ENCODE data around the gene CPVL.

The CPVL gene

GRCh38 chr7:29065181-29065857 is 81.0 kb downstream of the CPVL start:
- H3K27ac ChIP-seq, result no peak overlapping the region
- TF ChIP-seq CTCF (conservative IDR thresholded peaks at IDR 0.05), result no peak

- no peak overlapping the region for H3K27ac ChIP-seq
- no peak for TF ChIP-seq CTCF (conservative IDR thresholded peaks at IDR 0.05)
Measured at GRCh38 chr7:29063872-29064271, 82.5 kb downstream of the CPVL start.

DNA sequence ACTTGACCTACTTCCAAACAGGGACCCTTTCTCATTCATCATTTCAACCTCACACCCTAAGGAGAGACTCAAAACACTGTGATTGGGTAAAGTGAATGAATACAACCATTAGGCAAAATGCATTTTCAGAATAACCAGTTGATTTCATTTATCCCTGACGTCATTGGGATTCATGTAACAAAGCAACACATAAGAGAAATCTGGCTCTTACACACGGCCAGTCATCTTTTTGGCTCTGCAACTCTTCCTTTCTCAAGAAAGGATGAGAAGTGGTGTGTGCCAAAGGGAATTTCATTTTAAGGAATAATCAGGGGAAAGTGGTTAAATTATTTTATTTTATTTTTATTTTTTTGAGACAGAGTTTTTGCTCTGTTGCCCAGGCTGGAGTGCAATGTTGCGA is 83.1 kb downstream of the CPVL start:
- TF ChIP-seq CTCF (conservative IDR thresholded peaks at IDR 0.05), result no peak
- no peak overlapping the region for H3K27ac ChIP-seq

DNA sequence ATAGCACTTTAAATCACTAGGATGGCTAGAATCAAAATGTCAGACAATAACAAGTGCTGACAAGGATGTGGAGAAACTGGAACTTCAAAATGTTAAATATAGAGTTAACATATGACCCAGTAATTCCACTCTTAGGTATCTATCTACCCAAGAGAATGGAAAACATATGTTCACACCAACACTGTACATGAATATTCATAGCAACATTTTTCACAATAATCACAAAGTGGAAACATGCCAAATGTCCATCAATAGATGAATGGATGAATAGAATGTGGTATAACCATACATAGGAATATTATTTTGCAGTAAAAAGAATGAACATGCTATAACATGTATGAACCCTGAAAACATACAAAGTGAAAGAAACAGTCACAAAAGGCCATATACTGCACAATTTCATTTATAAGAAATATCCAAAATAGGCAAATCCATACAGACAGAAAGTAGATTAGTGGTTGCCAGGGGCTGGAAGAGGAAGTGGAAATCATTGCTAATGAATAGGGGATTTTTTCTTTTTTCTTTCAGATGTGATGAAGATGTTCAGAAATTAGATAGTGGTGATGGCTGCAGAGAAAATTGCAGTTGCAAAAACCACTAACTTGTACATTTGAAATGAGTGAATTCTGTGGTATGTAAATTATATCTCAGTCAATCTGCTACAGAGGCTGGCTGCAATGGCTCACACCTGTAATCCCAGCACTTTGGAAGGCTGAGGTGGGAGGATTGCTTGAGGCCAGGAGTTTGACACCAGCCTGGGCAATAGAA is 93.0 kb downstream of the CPVL start:
- no peak for TF ChIP-seq CTCF (conservative IDR thresholded peaks at IDR 0.05)
- no peak overlapping the region for H3K27ac ChIP-seq

GRCh38 chr7:29046978-29047377 is 99.4 kb downstream of the CPVL start:
- no peak overlapping the region for H3K27ac ChIP-seq
- TF ChIP-seq CTCF (conservative IDR thresholded peaks at IDR 0.05), result no peak

DNA sequence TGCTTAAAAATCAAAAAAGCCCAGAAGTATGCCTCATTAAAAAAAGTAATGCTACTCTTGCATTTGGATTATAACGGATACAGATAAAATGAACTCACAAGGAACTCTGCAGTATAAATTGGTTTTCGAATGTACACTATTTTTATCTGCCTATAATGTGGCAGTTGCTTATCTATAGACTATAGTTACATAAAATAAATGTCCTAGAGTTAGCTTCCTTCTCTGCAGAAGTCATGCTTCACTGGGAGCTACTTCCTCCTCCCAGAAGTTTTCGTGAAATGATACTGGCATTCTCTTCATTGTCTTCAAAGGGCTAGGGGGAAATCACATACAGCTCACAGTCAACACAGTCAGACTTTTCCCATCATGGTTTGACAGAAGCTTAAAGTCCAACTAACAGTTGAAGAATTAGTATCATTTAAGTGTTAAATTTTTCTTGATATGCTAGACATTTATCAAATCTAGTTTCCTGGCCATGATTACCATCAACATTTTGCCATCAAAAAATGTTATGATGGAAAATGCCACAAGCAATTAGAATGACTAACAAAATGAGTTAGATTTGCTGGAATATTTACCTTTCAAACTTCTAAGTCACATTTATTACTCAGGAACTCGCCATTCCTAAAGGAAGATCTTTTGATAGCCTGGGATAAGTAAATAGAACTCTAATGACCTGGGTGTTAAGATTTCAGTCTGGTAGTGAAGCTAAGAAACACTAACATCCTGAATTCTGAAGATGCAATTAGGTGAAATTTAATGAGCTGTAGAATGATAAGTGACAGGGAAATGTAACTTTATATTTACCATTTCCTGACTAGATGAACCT is 100.9 kb downstream of the CPVL start:
- H3K27ac ChIP-seq, result no peak overlapping the region
- no peak for TF ChIP-seq CTCF (conservative IDR thresholded peaks at IDR 0.05)

- no peak for TF ChIP-seq CTCF (conservative IDR thresholded peaks at IDR 0.05)
- no peak overlapping the region for H3K27ac ChIP-seq
Measured at GRCh38 chr7:29044554-29044953, 101.8 kb downstream of the CPVL start.

All from VCaP (cell line).